Skin of body (tissue), 3 donors: ENCODE data around the gene GH1. TPM values are rescaled to one million over a fixed set of nuclear protein-coding genes. Genes with fewer than 3 reads are reported as not detected.
"Not testable (repeated sequence)": the region's sequence is repeated elsewhere in the genome, so short reads cannot be mapped to it uniquely, and the experiment has no call there.

Source experiments
- DNase-seq: peaks from one replicate; lab custom pipeline; 2025; lab: John Stamatoyannopoulos, UW
- small RNA-seq: library from RNA; depleted of rRNA; stranded (forward); fragments of <200 nt; gene quantifications from one replicate; pipeline ENCODE3, GENCODE V24; 2014; ENCODE audit warnings: low replicate concordance
- total RNA-seq: library from RNA; depleted of rRNA; stranded (reverse); fragments of >200 nt; gene quantifications from one replicate; pipeline ENCODE4 v1.2.3, GENCODE V29; 2014

The GH1 gene
- total RNA-seq, 1 donor from 2014 or later, result not detected

DNA sequence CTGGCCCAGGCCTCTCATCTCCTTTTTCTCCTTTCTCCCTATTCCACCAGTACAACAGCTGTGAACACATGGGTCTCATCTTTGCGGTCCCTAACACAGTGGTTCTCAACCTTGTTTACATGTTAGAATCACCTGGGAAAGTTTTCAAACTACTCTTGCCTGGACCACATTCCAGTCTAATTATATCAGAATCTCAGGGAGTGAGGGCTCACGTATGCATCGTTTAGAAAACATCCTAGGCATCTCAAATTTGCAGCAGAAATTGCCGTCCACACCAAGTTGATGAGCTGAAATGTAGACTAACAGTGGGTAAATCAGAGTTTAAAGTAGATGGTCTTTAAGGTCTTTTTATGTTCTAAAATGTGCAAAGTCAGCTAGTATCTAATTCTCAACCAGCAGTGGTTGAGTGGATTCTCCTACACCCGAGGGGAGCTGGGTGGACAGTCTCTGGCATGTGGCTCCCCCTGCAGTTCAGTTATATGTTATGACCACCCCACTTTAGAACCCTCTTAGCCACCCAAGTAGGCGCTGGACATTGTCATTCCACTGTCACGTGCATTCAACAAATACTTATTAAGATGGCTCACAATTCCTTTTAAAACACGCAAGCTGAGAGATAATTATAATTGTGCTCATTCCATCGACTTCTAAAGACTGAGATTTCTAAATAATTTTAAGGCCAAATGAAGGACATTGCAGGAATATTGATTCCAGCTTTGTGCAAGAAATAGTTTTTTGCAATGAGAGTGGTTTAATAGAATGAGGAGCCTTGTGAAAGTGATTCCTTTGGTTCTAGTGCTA, 48.9 kb downstream of the GH1 start:
- not testable (repeated sequence) for DNase-seq

Small RNAs within 50 kb of the gene (small RNA-seq; reads per million reads assigned to genes)
- gene AC040958.1, result not detected
- gene AC127029.1, result not detected
- gene GH1, result not detected

Other genes with a start within 250 kb of the GH1 start
- 9.5 TPM for gene LIMD2, start 218.7 kb downstream of the GH1 start, total RNA-seq
- 28.1 TPM for gene STRADA, start 177.0 kb downstream of the GH1 start, total RNA-seq
- gene CCDC47, start 145.2 kb downstream of the GH1 start, total RNA-seq, result 67.2 TPM
- gene DDX42, start 144.7 kb downstream of the GH1 start, total RNA-seq, result 124 TPM
- gene PSMC5, start 91.4 kb downstream of the GH1 start, total RNA-seq, result 48.3 TPM
- gene FTSJ3, start 91.2 kb downstream of the GH1 start, total RNA-seq, result 33.0 TPM
- gene SMARCD2, start 76.2 kb downstream of the GH1 start, total RNA-seq, result 83.5 TPM
- not detected for gene CSH2, start 45.2 kb downstream of the GH1 start, total RNA-seq
- gene GH2, start 36.9 kb downstream of the GH1 start, total RNA-seq, result not detected
- not detected for gene CSH1, start 22.3 kb downstream of the GH1 start, total RNA-seq
- not detected for gene CSHL1, start 7.6 kb downstream of the GH1 start, total RNA-seq
- 2.2 TPM for gene CD79B, start 13.5 kb upstream of the GH1 start, total RNA-seq
- 5.2 TPM for gene SCN4A, start 54.1 kb upstream of the GH1 start, total RNA-seq
- not detected for gene PRR29, start 79.5 kb upstream of the GH1 start, total RNA-seq
- gene ICAM2, start 101.8 kb upstream of the GH1 start, total RNA-seq, result 18.6 TPM
- 9.3 TPM for gene ERN1, start 211.3 kb upstream of the GH1 start, total RNA-seq